Measurements from ENCODE around the gene ZNF524.
A peak's percentile ranks its signal among the peaks of the same experiment; 100 is the strongest.

- TF ChIP-seq CTCF (IDR thresholded peaks at IDR 0.05) (no peak), POLR2AphosphoS5 (IDR thresholded peaks at IDR 0.05) (peak in 2 of 4 donors; percentile 19 to 26), POLR2A (IDR thresholded peaks at IDR 0.05) (no peak)
Observed at GRCh38 chr19:55586976-55587668, 13.0 kb upstream of the ZNF524 start.
